GM15510 (cell line): Measurements from ENCODE around the gene SNRPB2.

ENCODE experiments used
- POLR2A ChIP-seq: IDR thresholded peaks from 3 replicates; pipeline ENCODE4 v1.6.1; 2011; ENCODE audit warnings: borderline replicate concordance; ENCODE audit not compliant: insufficient read length; ENCODE audit errors: extremely low read depth

Gene SNRPB2

GRCh38 chr20:16752901-16753300 is 23.1 kb downstream of the SNRPB2 start:
- no peak for TF ChIP-seq POLR2A

- TF ChIP-seq POLR2A = no peak
Observed at GRCh38 chr20:16758454-16759180, 28.8 kb downstream of the SNRPB2 start.

GRCh38 chr20:16759181-16759563 is 29.3 kb downstream of the SNRPB2 start:
- TF ChIP-seq POLR2A = no peak

GRCh38 chr20:16760431-16761304 is 30.8 kb downstream of the SNRPB2 start:
- TF ChIP-seq POLR2A = no peak

- no peak for TF ChIP-seq POLR2A
Observed at GRCh38 chr20:16761305-16761829, 31.5 kb downstream of the SNRPB2 start.

- TF ChIP-seq POLR2A = no peak
Observed at GRCh38 chr20:16764560-16764959, 34.7 kb downstream of the SNRPB2 start.

- no peak for TF ChIP-seq POLR2A
Observed at GRCh38 chr20:16771213-16771612, 41.4 kb downstream of the SNRPB2 start.

GRCh38 chr20:16775961-16776360 is 46.1 kb downstream of the SNRPB2 start:
- no peak for TF ChIP-seq POLR2A

- TF ChIP-seq POLR2A = no peak
Observed at GRCh38 chr20:16777126-16777525, 47.3 kb downstream of the SNRPB2 start.

- no peak for TF ChIP-seq POLR2A
Observed at GRCh38 chr20:16778159-16778558, 48.3 kb downstream of the SNRPB2 start.

GRCh38 chr20:16781496-16781895 is 51.7 kb downstream of the SNRPB2 start:
- TF ChIP-seq POLR2A = no peak

- no peak for TF ChIP-seq POLR2A
Observed at GRCh38 chr20:16785226-16785625, 55.4 kb downstream of the SNRPB2 start.
